Loucy (cell line): ENCODE results near the gene SAPCD1.
"Not testable (repeated sequence)": the region's sequence is repeated elsewhere in the genome, so short reads cannot be mapped to it uniquely, and the experiment has no call there.

Experiments used
- H2AFZ ChIP-seq: fragments of 200-600 bp; sonication (generic); 2 replicates; pipeline ENCODE4 v1.6.0; 2016; ENCODE audit warnings: antibody characterized with exemption, mild to moderate bottlenecking, low read length, moderate library complexity
- H3F3A ChIP-seq: fragments of 200-600 bp; 2 replicates; pipeline ENCODE4 v1.6.0; 2016; ENCODE audit warnings: antibody characterized with exemption, low read depth, mild to moderate bottlenecking
- H3K27me3 ChIP-seq: fragments of 200-600 bp; sonication (generic); 2 replicates; pipeline ENCODE4 v1.6.1; 2014; ENCODE audit warnings: low read length, mild to moderate bottlenecking; ENCODE audit not compliant: insufficient read depth, poor library complexity, severe bottlenecking
- H3K36me3 ChIP-seq: fragments of 200-600 bp; sonication (generic); 2 replicates; pipeline ENCODE4 v1.6.1; 2016; ENCODE audit warnings: low read length; ENCODE audit not compliant: insufficient read depth
- H3K4me1 ChIP-seq: fragments of 200-600 bp; sonication (generic); 2 replicates; pipeline ENCODE4 v1.5.1; 2014; ENCODE audit warnings: low read length, mild to moderate bottlenecking; ENCODE audit not compliant: insufficient read depth, poor library complexity, severe bottlenecking
- H3K4me2 ChIP-seq: fragments of 200-600 bp; sonication (generic); 2 replicates; pipeline ENCODE4 v1.6.0; 2014; ENCODE audit warnings: antibody characterized with exemption, low read length, low read depth, mild to moderate bottlenecking; ENCODE audit not compliant: poor library complexity, severe bottlenecking
- H3K4me3 ChIP-seq: fragments of 200-600 bp; sonication (generic); 2 replicates; pipeline ENCODE4 v1.5.1; 2014; ENCODE audit warnings: low read length, mild to moderate bottlenecking, mixed read lengths; ENCODE audit not compliant: poor library complexity, severe bottlenecking
- H3K79me2 ChIP-seq: fragments of 200-600 bp; sonication (generic); 2 replicates; pipeline ENCODE4 v1.6.1; 2014; ENCODE audit warnings: low read length; ENCODE audit not compliant: insufficient read depth
- H3K9ac ChIP-seq: fragments of 200-600 bp; sonication (generic); 2 replicates; pipeline ENCODE4 v1.6.0; 2014; ENCODE audit warnings: mild to moderate bottlenecking, low read depth, low read length, moderate library complexity; ENCODE audit not compliant: poor library complexity, severe bottlenecking
- H3K9me2 ChIP-seq: fragments of 200-600 bp; sonication (generic); replicated peaks from 2 replicates; pipeline ENCODE4 v1.6.1; 2016; ENCODE audit warnings: low read depth, low read length, mixed read lengths
- H3K9me3 ChIP-seq: fragments of 200-600 bp; sonication (generic); 2 replicates; pipeline ENCODE4 v1.6.1; 2014; ENCODE audit warnings: mild to moderate bottlenecking, antibody characterized with exemption, low read length, low read depth; ENCODE audit not compliant: insufficient read depth
- H4K20me1 ChIP-seq: fragments of 200-600 bp; sonication (generic); 2 replicates; pipeline ENCODE4 v1.6.0; 2014; ENCODE audit warnings: antibody characterized with exemption, low read length, mild to moderate bottlenecking; ENCODE audit not compliant: insufficient read depth, poor library complexity, severe bottlenecking
- EZH2phosphoT487 ChIP-seq: fragments of 200-600 bp; IDR thresholded peaks from 2 replicates; pipeline ENCODE4 v1.6.1; 2018; ENCODE audit warnings: antibody characterized with exemption, mild to moderate bottlenecking, moderate library complexity, borderline replicate concordance
- TF ChIP-seq, protein P1 (sequence below): fragments of 200-600 bp; sonication (generic); conservative IDR thresholded peaks from 2 replicates; pipeline ENCODE4 v1.5.1; 2014; ENCODE audit warnings: mild to moderate bottlenecking, antibody characterized with exemption, low read length

SAPCD1 gene

DNA sequence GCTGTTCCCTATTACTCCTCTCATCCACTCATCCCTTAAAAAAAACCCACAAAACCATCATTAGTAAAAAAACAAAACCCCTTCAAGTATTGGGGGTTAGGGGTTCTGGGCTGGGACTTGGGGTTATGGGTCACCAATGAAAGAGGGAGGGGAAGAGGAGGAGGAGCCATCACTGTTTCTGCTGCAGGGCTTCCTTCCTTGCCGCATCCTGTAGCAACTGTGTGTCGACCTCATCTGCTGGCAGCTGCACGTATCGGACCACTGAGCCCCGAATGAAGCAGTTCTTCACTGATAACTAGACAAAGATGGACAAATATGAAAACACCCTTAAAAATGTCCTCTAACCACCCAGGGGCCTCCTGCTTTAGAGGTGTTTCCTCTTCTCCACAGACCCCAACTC lies 35.1 kb downstream of the SAPCD1 start:
- Histone ChIP-seq H3F3A (peaks cover 9% of the 10 kb centered on the region; the same call in 1 of the 2 replicates), H3K4me1 (peaks cover 42% of the 10 kb centered on the region), H4K20me1 (peaks cover 19% of the 10 kb centered on the region), H3K9ac (peak overlapping the region; percentile 65), H3K9me2 (no peaks in the 10 kb centered on the region), H3K79me2 (peaks cover 53% of the 10 kb centered on the region), H3K4me2 (peak overlapping the region; percentile 66), H3K27me3 (peaks cover 7% of the 10 kb centered on the region), H3K36me3 (no peaks in the 10 kb centered on the region), H3K9me3 (no peaks in the 10 kb centered on the region), H3K4me3 (peak overlapping the region; percentile 64), H2AFZ (no peak overlapping the region)
- no peak for TF ChIP-seq EZH2phosphoT487

DNA sequence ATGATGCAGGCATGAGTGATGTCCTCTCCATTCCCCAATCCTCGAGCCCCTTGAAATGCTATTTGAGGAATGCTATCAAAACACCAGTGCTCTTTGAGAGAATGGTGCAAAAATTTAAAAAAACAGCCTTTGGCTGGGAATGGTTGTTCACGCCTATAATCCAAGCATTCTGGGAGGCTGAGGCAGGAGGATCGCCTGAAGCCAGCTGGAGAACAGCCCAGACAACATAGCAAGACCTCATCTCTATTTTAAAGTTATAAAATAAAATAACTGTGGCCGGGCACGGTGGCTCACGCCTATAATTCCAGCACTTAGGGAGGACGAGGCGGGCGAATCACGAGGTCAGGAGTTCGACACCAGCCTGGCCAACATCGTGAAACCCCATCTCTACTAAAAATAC lies 37.3 kb downstream of the SAPCD1 start:
- Histone ChIP-seq H3K27me3 (peaks cover 7% of the 10 kb centered on the region), H3K4me3 (no peak overlapping the region), H3K9me2 (no peaks in the 10 kb centered on the region), H3K4me1 (peaks cover 29% of the 10 kb centered on the region), H3K79me2 (peaks cover 50% of the 10 kb centered on the region), H3K4me2 (no peak overlapping the region), H4K20me1 (peaks cover under 1% of the 10 kb centered on the region), H3K9me3 (no peaks in the 10 kb centered on the region), H3K36me3 (no peaks in the 10 kb centered on the region), H2AFZ (no peak overlapping the region), H3F3A (peaks cover 9% of the 10 kb centered on the region; the same call in 1 of the 2 replicates), H3K9ac (peak overlapping the region; percentile 12)
- no peak for TF ChIP-seq EZH2phosphoT487
- TF ChIP-seq, protein P1, sequence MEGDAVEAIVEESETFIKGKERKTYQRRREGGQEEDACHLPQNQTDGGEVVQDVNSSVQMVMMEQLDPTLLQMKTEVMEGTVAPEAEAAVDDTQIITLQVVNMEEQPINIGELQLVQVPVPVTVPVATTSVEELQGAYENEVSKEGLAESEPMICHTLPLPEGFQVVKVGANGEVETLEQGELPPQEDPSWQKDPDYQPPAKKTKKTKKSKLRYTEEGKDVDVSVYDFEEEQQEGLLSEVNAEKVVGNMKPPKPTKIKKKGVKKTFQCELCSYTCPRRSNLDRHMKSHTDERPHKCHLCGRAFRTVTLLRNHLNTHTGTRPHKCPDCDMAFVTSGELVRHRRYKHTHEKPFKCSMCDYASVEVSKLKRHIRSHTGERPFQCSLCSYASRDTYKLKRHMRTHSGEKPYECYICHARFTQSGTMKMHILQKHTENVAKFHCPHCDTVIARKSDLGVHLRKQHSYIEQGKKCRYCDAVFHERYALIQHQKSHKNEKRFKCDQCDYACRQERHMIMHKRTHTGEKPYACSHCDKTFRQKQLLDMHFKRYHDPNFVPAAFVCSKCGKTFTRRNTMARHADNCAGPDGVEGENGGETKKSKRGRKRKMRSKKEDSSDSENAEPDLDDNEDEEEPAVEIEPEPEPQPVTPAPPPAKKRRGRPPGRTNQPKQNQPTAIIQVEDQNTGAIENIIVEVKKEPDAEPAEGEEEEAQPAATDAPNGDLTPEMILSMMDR: no peak

DNA sequence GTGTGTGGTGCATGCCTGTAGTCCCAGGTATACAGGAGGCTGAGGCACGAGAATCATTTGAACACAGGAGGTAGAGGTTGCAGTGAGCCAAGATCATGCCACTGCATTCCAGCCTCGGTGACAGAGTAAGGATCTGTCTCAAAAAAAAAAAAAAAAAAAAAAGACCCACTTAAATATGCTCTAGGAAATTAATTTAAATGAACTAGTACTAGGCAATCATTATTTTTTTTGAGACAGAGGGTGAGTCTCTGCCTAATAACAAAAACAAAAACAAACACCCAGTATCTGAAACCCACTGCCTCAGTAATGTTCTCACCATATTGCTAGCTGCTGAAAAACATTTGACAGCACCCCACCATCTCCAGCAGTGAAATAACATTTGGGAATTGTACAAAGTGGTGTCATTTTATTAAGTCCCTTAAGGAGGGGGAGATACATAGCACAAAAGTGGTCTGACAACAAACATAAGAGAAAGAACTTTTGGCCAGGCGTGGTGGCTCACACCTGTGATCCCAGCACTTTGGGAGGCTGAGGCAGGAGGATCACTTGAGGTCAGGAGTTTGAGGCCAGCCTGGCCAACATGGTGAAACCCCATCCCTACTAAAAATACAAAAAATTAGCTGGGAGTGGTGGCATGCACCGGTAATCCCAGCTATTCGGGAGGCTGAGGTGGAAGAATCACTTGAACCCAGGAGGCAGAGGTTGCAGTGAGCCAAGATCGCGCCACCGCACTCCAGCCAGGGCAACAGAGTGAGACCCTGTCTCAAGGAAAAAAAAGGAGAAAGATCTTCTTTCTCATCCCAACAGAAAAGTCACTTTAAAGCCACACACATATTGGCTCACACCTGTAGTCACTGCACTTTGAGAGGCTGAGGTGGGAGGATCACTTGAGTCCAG lies 38.8 kb downstream of the SAPCD1 start:
- not testable (repeated sequence) for H3K9ac ChIP-seq, H2AFZ ChIP-seq, H3K27me3 ChIP-seq, H3K9me3 ChIP-seq, H3F3A ChIP-seq, H3K4me2 ChIP-seq, H3K4me3 ChIP-seq, H4K20me1 ChIP-seq, H3K9me2 ChIP-seq, H3K36me3 ChIP-seq
- H3K79me2 ChIP-seq: peaks cover 58% of the 10 kb centered on the region
- peaks cover 35% of the 10 kb centered on the region for H3K4me1 ChIP-seq

DNA sequence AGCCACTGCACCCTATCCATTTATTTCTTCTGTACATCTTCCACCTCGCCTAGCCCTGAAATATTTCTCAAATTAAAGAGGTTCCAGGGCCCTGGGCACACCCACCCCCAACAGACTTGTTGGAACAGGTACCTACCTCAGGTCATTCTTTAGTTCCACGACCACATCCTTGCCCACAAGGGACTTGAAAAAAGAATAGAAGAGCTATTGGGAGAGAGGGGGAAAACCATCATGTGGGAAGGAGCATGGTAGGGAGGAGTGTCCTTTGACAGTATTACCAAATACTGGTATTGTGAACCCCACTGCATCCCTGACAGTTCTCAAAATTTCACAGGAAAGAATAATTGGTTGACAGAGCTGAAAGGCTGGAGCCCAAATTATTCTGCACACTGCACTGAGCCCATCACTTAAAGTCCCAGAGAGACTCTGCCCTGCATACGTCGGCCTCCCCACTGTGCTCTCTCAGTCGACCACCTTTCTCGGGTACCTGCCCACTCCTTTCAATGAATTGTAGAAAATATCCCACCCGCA lies 43.5 kb downstream of the SAPCD1 start:
- peaks cover 7% of the 10 kb centered on the region for H4K20me1 ChIP-seq
- no peaks in the 10 kb centered on the region for H3K27me3 ChIP-seq
- peak overlapping the region; percentile 92 for H2AFZ ChIP-seq
- peak overlapping the region; percentile 92 for H3K9ac ChIP-seq
- peak overlapping the region; percentile 92 for H3K4me2 ChIP-seq
- no peaks in the 10 kb centered on the region for H3K36me3 ChIP-seq
- no peak for TF ChIP-seq EZH2phosphoT487
- TF ChIP-seq, protein P1: no peak
- peaks cover 50% of the 10 kb centered on the region for H3K79me2 ChIP-seq
- H3K9me2 ChIP-seq: no peaks in the 10 kb centered on the region
- H3F3A ChIP-seq: no peaks in the 10 kb centered on the region
- peaks cover 14% of the 10 kb centered on the region for H3K4me1 ChIP-seq
- H3K9me3 ChIP-seq: no peaks in the 10 kb centered on the region
- peak overlapping the region; percentile 98 for H3K4me3 ChIP-seq
